ENCODE data around the gene CACNG7.
"Not testable (repeated sequence)": the region's sequence is repeated elsewhere in the genome, so short reads cannot be mapped to it uniquely, and the experiment has no call there.

CACNG7 gene

GRCh38 chr19:53906211-53907192 is 2.6 kb upstream of the CACNG7 start:
- DNase-seq, result peak; percentile 34

- no peak for DNase-seq
These were observed 1.9 kb upstream of the CACNG7 start for GRCh38 chr19:53907193-53907581.

- DNase-seq, result no peak
These were observed 1.4 kb upstream of the CACNG7 start for GRCh38 chr19:53907690-53908089.

GRCh38 chr19:53908106-53908934 is 758 bp upstream of the CACNG7 start:
- peak; percentile 17 for DNase-seq

- DNase-seq, result no peak
These were observed 542 bp downstream of the CACNG7 start for GRCh38 chr19:53909471-53910169.

GRCh38 chr19:53910170-53910518 is 1.1 kb downstream of the CACNG7 start:
- DNase-seq, result no peak

GRCh38 chr19:53912653-53913052 is 3.6 kb downstream of the CACNG7 start:
- no peak for DNase-seq

GRCh38 chr19:53915000-53915399 is 5.9 kb downstream of the CACNG7 start:
- no peak for DNase-seq

- DNase-seq, result no peak
These were observed 6.9 kb downstream of the CACNG7 start for GRCh38 chr19:53916004-53916403.

GRCh38 chr19:53917356-53917755 is 8.3 kb downstream of the CACNG7 start:
- DNase-seq, result no peak

- DNase-seq, result no peak
These were observed 18.7 kb downstream of the CACNG7 start for GRCh38 chr19:53927739-53928138.

- no peak for DNase-seq
These were observed 27.0 kb downstream of the CACNG7 start for GRCh38 chr19:53936029-53936428.

GRCh38 chr19:53942001-53942786 is 33.1 kb downstream of the CACNG7 start:
- DNase-seq, result no peak

- DNase-seq, result no peak
These were observed 35.3 kb downstream of the CACNG7 start for GRCh38 chr19:53944416-53944815.

- DNase-seq, result no peak
These were observed 35.9 kb downstream of the CACNG7 start for GRCh38 chr19:53944933-53945332.

- DNase-seq, result no peak
These were observed 36.4 kb downstream of the CACNG7 start for GRCh38 chr19:53945441-53945840.

GRCh38 chr19:53945998-53946397 is 36.9 kb downstream of the CACNG7 start:
- DNase-seq, result no peak

- no peak for DNase-seq
These were observed 38.5 kb downstream of the CACNG7 start for GRCh38 chr19:53947624-53948023.

- DNase-seq, result not testable (repeated sequence)
These were observed 39.5 kb downstream of the CACNG7 start for GRCh38 chr19:53948611-53949010.

GRCh38 chr19:53951436-53951835 is 42.4 kb downstream of the CACNG7 start:
- no peak for DNase-seq

GRCh38 chr19:53951947-53952346 is 42.9 kb downstream of the CACNG7 start:
- DNase-seq, result no peak

GRCh38 chr19:53953383-53953782 is 44.3 kb downstream of the CACNG7 start:
- no peak for DNase-seq
